Activated CD8-positive, alpha-beta memory T cell treated with anti-CD3 and anti-CD28 coated beads, Interleukin-2, amount 10 ng/mL, durations not matched to agents 7 days and 5 days (primary cell): Measurements from ENCODE around the gene ALG12. TPM values are rescaled to one million over a fixed set of nuclear protein-coding genes. Genes with fewer than 3 reads are reported as not detected.

Experiments used
- ATAC-seq: fragments of 150-1000 bp; cut with Tn5 transposase; one replicate; pipeline ENCODE4 v1.10.0; 2021; ENCODE audit warnings: moderate library complexity
- CTCF ChIA-PET: fragments of 350-600 bp; sonication (Branson Sonifier 250); formaldehyde crosslinking; loops from one replicate; lab custom pipeline; 2021; ENCODE audit warnings: antibody characterized with exemption; lab: Charles Lee
- DNase-seq: peaks from one replicate; pipeline ENCODE4 v3.0.0-alpha.2; 2020
- H3K27ac Mint-ChIP-seq: one replicate; pipeline ENCODE4 v1.8.0; 2021; ENCODE audit warnings: mild to moderate bottlenecking, mixed read lengths
- H3K27me3 Mint-ChIP-seq: one replicate; pipeline ENCODE4 v1.8.0; 2021; ENCODE audit warnings: mixed read lengths
- H3K36me3 Mint-ChIP-seq: one replicate; pipeline ENCODE4 v1.8.0; 2021; ENCODE audit warnings: mild to moderate bottlenecking, mixed read lengths
- H3K4me1 Mint-ChIP-seq: one replicate; pipeline ENCODE4 v1.8.0; 2021; ENCODE audit warnings: mixed read lengths
- H3K4me3 Mint-ChIP-seq: one replicate; pipeline ENCODE4 v1.8.0; 2021; ENCODE audit warnings: mild to moderate bottlenecking, moderate library complexity, mixed read lengths
- H3K9me3 Mint-ChIP-seq: one replicate; pipeline ENCODE4 v1.8.0; 2022; ENCODE audit warnings: low read depth, mixed read lengths
- total RNA-seq, 2 experiments: library from RNA; stranded (reverse); gene quantifications; one replicate each; pipeline ENCODE4 v1.2.3, GENCODE V29; 2021

The ALG12 gene
- total RNA-seq, 2 experiments from 2014 or later: 16.8 to 18.8 TPM

- CTCF ChIA-PET: no interaction called here
- Mint-ChIP-seq H3K27me3 (no peaks in the 10 kb centered on the region), H3K4me1 (peaks cover 21% of the 10 kb centered on the region), H3K36me3 (peaks cover 78% of the 10 kb centered on the region), H3K4me3 (no peak overlapping the region), H3K9me3 (peaks cover 17% of the 10 kb centered on the region), H3K27ac (no peak overlapping the region)
- no peak for DNase-seq
- ATAC-seq: no peak
Observed at GRCh38 chr22:49886346-49887063, 31.7 kb downstream of the ALG12 start.

DNA sequence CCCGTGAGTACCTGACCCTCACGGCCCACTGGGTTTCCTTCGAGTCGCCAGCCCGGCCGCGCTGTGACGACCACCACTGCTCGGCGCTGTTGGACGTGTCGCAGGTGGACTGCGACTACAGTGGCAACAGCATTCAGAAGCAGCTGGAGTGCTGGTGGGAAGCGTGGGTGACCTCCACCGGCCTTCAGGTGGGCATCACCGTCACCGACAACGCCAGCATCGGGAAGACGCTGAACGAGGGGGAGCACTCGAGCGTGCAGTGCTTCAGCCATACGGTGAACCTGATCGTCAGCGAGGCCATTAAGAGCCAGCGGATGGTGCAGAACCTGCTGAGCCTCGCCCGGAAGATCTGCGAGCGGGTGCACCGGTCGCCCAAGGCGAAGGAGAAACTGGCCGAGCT lies 32.4 kb downstream of the ALG12 start:
- Mint-ChIP-seq H3K4me1 (peaks cover 24% of the 10 kb centered on the region), H3K36me3 (peaks cover 72% of the 10 kb centered on the region), H3K9me3 (peaks cover 13% of the 10 kb centered on the region), H3K27ac (no peak overlapping the region), H3K27me3 (no peaks in the 10 kb centered on the region), H3K4me3 (no peak overlapping the region)
- no peak for ATAC-seq
- CTCF ChIA-PET: no interaction called here
- DNase-seq: no peak

- Mint-ChIP-seq H3K9me3 (peaks cover 13% of the 10 kb centered on the region), H3K4me1 (peaks cover 29% of the 10 kb centered on the region), H3K27ac (no peak overlapping the region), H3K36me3 (peaks cover 68% of the 10 kb centered on the region), H3K27me3 (no peaks in the 10 kb centered on the region), H3K4me3 (no peak overlapping the region)
- ATAC-seq (no peak), DNase-seq (no peak)
- CTCF ChIA-PET: no interaction called here
Observed at GRCh38 chr22:49885281-49885680, 33.0 kb downstream of the ALG12 start.

GRCh38 chr22:49884503-49885260 lies 33.6 kb downstream of the ALG12 start:
- CTCF ChIA-PET: no interaction called here
- no peak for ATAC-seq
- no peak overlapping the region for H3K27ac Mint-ChIP-seq
- peaks cover 9% of the 10 kb centered on the region for H3K9me3 Mint-ChIP-seq
- peaks cover 35% of the 10 kb centered on the region for H3K4me1 Mint-ChIP-seq
- no peak overlapping the region for H3K4me3 Mint-ChIP-seq
- peaks cover 63% of the 10 kb centered on the region for H3K36me3 Mint-ChIP-seq
- DNase-seq: no peak
- no peaks in the 10 kb centered on the region for H3K27me3 Mint-ChIP-seq

DNA sequence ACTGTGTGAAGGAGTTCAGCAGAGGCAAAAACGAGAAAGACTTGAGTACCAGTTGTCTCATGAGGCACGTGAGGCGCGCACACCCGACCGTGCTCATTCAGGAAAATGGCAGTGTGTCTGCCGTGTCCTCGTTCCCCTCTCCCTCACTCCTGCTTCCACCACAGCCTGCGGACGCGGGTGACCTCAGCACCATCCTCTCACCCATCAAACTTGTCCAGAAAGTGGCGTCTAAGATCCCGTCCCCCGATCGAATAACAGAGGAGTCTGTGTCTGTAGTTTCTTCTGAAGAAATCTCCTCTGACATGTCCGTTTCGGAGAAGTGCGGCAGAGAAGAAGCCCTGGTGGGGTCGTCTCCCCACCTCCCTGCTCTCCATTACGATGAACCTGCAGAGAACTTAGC lies 34.2 kb downstream of the ALG12 start:
- Mint-ChIP-seq H3K4me1 (peaks cover 37% of the 10 kb centered on the region), H3K4me3 (no peak overlapping the region), H3K27ac (no peak overlapping the region), H3K9me3 (peaks cover 3% of the 10 kb centered on the region), H3K27me3 (no peaks in the 10 kb centered on the region), H3K36me3 (peaks cover 59% of the 10 kb centered on the region)
- ATAC-seq (no peak), DNase-seq (no peak)
- CTCF ChIA-PET: no interaction called here

DNA sequence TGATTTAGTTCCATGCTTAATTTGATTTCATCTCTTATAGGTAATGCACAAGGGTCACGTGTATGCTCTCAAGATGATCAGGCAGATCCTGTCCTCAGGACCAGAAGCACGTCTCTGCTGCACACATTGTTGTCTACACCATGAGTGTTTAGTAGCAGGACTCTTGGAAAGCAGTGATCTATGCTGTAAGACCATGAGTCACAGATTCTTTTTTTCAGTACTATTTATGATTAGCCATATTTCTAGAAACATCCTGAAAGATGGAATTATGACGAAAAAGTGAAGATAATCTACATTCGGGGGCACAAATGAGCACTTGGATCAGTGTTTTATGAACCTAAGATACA lies 35.0 kb downstream of the ALG12 start:
- no peak overlapping the region for H3K27ac Mint-ChIP-seq
- no peaks in the 10 kb centered on the region for H3K27me3 Mint-ChIP-seq
- H3K9me3 Mint-ChIP-seq: peaks cover 1% of the 10 kb centered on the region
- peaks cover 41% of the 10 kb centered on the region for H3K4me1 Mint-ChIP-seq
- ATAC-seq (no peak), DNase-seq (no peak)
- no peak overlapping the region for H3K4me3 Mint-ChIP-seq
- CTCF ChIA-PET: no interaction called here
- peaks cover 55% of the 10 kb centered on the region for H3K36me3 Mint-ChIP-seq

- DNase-seq (no peak), ATAC-seq (no peak)
- H3K27me3 Mint-ChIP-seq: no peaks in the 10 kb centered on the region
- H3K36me3 Mint-ChIP-seq: peaks cover 53% of the 10 kb centered on the region
- H3K4me1 Mint-ChIP-seq: peaks cover 43% of the 10 kb centered on the region
- H3K27ac Mint-ChIP-seq: peak overlapping the region; percentile 4
- H3K9me3 Mint-ChIP-seq: peaks cover under 1% of the 10 kb centered on the region
- CTCF ChIA-PET: interaction anchor here (1.5 kb wide), 1 partner anchor 115 kb away, joined by 5 read pairs; no protein-coding TSS in a partner anchor
- H3K4me3 Mint-ChIP-seq: no peak overlapping the region
Observed at GRCh38 chr22:49882519-49883293, 35.5 kb downstream of the ALG12 start.

DNA sequence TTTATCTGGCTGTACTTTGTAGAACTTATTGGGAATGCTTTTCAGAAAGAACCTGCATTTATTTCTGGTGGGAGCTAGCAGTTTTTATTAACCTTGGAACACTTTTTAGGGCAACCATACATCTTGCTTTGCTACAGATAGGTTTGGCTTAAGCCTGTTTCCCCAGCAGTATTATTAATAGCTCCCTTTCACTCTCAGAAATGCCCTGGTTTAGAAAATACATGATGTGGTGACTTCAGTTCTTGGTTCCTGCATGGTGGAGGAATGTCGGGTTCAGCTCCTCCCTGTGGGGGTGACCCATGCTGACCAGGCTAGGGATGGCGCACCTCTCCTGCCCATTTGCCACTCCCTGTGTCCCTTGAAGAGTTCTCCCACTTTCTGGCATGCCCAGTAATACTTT lies 36.4 kb downstream of the ALG12 start:
- CTCF ChIA-PET: interaction anchor here (1.5 kb wide), 2 partner anchors 14 to 114 kb away, joined by 4 to 5 read pairs; no protein-coding TSS in a partner anchor
- Mint-ChIP-seq H3K36me3 (peaks cover 48% of the 10 kb centered on the region), H3K4me3 (no peak overlapping the region)

GRCh38 chr22:49880281-49880680 lies 38.0 kb downstream of the ALG12 start:
- Mint-ChIP-seq H3K4me3 (peak overlapping the region; percentile 58), H3K36me3 (peaks cover 48% of the 10 kb centered on the region), H3K27me3 (no peaks in the 10 kb centered on the region), H3K4me1 (peaks cover 39% of the 10 kb centered on the region), H3K9me3 (peaks cover 2% of the 10 kb centered on the region), H3K27ac (peak overlapping the region; percentile 90)
- peak; percentile 76 for DNase-seq
- CTCF ChIA-PET: interaction anchor here (1.1 to 2.9 kb wide), 6 partner anchors 9 to 113 kb away, joined by 3 to 12 read pairs (median 4); no protein-coding TSS in a partner anchor
- peak; percentile 86 for ATAC-seq

More for the DNA sequence above, 36.4 kb downstream of the ALG12 start:
- H3K27me3 Mint-ChIP-seq: no peaks in the 10 kb centered on the region
- DNase-seq (no peak), ATAC-seq (no peak)
- H3K27ac Mint-ChIP-seq: peak overlapping the region; percentile 68
- H3K9me3 Mint-ChIP-seq: peaks cover 2% of the 10 kb centered on the region
- peaks cover 41% of the 10 kb centered on the region for H3K4me1 Mint-ChIP-seq

DNA sequence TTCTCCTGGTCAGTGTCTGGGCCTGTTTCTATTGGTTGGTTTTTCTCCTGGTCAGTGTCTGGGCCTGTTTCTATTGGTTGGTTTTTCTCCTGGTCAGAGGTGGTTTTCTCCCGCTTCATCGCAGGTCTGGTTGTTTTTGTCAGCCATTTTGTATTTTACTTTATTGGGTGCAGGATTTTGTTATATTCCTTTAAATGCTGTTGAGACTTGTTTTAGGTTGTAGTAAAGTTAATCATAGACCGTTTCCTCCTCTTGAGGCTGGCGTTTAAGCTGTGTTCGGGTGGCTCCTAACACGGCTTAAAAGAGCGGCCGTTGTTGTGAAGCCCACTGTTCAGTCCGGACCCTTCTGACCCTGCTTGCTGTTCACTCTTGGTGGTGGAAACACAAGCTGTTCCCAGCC lies 38.4 kb downstream of the ALG12 start:
- Mint-ChIP-seq H3K36me3 (peaks cover 47% of the 10 kb centered on the region), H3K27me3 (no peaks in the 10 kb centered on the region), H3K9me3 (peaks cover 2% of the 10 kb centered on the region), H3K4me1 (peaks cover 39% of the 10 kb centered on the region), H3K4me3 (peak overlapping the region; percentile 58), H3K27ac (peak overlapping the region; percentile 90)
- ATAC-seq (no peak), DNase-seq (no peak)
- CTCF ChIA-PET: interaction anchor here (1.1 to 2.9 kb wide), 5 partner anchors 8 to 112 kb away, joined by 3 to 12 read pairs (median 4); no protein-coding TSS in a partner anchor

- peaks cover 40% of the 10 kb centered on the region for H3K4me1 Mint-ChIP-seq
- DNase-seq (no peak), ATAC-seq (no peak)
- CTCF ChIA-PET: no interaction called here
- H3K36me3 Mint-ChIP-seq: peaks cover 44% of the 10 kb centered on the region
- H3K27me3 Mint-ChIP-seq: no peaks in the 10 kb centered on the region
- no peak overlapping the region for H3K4me3 Mint-ChIP-seq
- H3K27ac Mint-ChIP-seq: no peak overlapping the region
- peaks cover 2% of the 10 kb centered on the region for H3K9me3 Mint-ChIP-seq
Observed at GRCh38 chr22:49878206-49878605, 40.0 kb downstream of the ALG12 start.

- Mint-ChIP-seq H3K36me3 (peaks cover 45% of the 10 kb centered on the region), H3K27me3 (no peaks in the 10 kb centered on the region), H3K4me3 (no peak overlapping the region), H3K9me3 (peaks cover 2% of the 10 kb centered on the region), H3K4me1 (peaks cover 40% of the 10 kb centered on the region), H3K27ac (no peak overlapping the region)
- ATAC-seq (no peak), DNase-seq (no peak)
- CTCF ChIA-PET: interaction anchor here (1.5 kb wide), 1 partner anchor 9 kb away, joined by 6 read pairs; no protein-coding TSS in a partner anchor
Observed at GRCh38 chr22:49877642-49878041, 40.6 kb downstream of the ALG12 start.
